Cortex of kidney (tissue), 1 donor: Measurements from ENCODE around the gene FKBP5.
"Not testable (repeated sequence)": the region's sequence is repeated elsewhere in the genome, so short reads cannot be mapped to it uniquely, and the experiment has no call there.

Experiments
- DNase-seq: peaks from one replicate; lab custom pipeline; 2025; lab: John Stamatoyannopoulos, UW

Gene FKBP5

DNA sequence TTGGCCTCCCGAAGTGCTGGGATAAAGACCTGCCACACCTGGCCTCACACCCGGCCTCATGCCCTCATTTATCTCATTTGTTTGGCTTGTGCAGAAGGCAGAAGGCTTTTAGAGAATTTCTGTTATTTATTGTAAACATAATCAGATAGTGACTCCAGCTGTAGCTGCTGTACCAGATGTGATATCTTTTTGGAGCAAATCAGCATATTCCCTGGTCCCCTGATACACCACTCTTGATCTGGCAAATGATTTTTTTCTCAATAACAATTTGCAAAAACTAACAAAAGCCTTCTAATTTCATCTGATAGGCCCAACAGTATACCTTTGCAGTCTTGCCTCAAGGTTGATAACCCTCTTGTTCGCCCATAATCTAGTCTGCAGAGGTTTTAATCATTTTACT, 149.5 kb downstream of the FKBP5 start:
- no peak for DNase-seq

DNA sequence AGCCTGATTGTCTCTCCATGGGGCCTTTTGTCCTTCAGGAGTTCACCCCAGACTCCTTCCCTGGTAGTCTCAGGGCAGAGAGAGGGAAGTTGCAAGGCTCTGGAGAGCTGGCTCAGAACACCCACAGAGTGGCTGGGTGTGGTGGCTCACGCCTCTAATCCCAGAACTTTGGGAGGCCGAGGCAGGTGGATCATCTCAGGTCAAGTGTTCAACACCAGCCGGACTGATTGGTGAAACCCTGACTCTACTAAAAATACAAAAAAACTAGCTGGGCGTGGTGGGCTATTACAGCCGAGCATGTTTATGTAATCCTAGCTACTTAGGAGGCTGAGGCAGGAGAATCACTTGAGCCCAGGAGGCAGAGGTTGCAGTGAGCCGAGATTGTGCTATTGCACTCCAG, 152.9 kb downstream of the FKBP5 start:
- DNase-seq = not testable (repeated sequence)

DNA sequence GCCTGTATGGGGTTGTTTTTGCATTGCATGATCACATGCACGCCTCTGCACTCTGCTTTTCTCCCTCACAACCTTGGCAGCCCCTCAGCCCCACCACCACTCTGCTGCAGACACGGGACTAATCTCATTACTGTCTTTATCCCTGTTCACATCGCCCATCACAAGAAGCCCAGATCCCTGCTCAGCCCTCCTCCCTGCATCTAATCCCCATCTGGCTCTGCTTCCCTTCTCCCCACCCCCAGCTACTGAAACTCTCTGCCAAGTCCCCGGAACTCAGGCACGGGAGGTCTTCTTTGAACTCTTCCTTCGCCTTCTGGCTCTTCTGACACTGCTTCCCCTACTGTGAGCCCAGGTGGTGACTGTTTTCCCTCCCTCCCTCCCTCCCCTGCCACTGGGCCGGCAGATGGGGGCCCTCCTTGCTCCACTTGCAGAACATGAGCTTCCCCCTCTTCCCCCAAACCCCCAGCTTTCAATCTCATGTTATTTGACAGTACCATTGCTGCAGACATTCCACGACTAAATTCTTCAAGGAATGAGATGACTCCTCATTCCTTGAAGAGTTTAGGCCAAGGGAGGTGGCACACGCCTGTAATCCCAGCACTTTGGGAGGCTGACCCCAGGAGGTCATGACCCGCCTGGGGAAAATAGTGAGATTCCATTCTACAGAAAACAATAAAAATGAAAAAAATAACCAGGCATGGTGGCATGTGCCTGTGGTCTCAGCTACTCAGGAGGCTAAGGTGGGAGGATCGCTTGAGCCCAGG, 154.1 kb downstream of the FKBP5 start:
- DNase-seq = no peak

- DNase-seq = no peak
Measured at GRCh38 chr6:35533981-35534380, 154.7 kb downstream of the FKBP5 start.

- DNase-seq = no peak
Measured at GRCh38 chr6:35532126-35532525, 156.6 kb downstream of the FKBP5 start.

DNA sequence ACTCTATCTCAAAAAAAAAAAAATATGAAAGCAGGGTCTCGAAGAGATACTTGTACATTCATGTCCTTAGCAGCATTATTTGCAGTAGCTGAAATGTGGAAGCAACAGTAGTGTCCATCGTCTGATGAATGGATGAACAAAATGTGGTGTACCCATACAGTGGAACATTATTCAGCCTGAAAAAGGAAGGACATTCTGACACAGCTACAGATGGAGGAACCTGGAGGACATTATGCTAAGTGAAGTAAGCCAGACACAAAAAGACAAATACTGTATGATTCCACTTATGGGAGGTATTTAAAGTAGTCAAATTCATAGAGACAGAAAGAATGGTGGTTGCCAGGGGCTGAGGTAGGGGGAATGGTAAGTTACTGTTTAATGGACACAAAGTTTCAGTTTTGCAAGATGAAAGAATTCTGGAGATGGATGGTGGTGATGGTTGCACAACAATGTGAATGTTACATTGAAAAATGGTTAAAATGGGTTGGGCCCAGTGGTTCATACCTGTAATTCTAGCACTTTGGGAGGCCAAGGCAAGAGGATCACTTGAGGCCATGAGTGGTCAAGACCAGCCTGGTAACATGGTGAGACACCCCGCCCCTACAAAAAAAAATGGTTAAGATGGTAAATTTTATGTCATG, 164.2 kb downstream of the FKBP5 start:
- no peak for DNase-seq
